C4-2B (cell line): ENCODE data around the gene LSAMP.

ENCODE experiments used
- CTCF ChIP-seq: fragments of 450-650 bp; conservative IDR thresholded peaks from 2 replicates; pipeline ENCODE4 v1.5.1; 2017; ENCODE audit warnings: mild to moderate bottlenecking
- ZFX ChIP-seq: fragments of 450-650 bp; IDR thresholded peaks from 2 replicates; pipeline ENCODE4 v1.6.1; 2017

GRCh38 chr3:115779011-115779410, 666.3 kb downstream of the LSAMP start:
- TF ChIP-seq CTCF = no peak
- TF ChIP-seq ZFX = no peak
